ENCODE data around the gene OR52H1. TPM values are rescaled to one million over a fixed set of nuclear protein-coding genes. Genes with fewer than 3 reads are reported as not detected.

OR52H1 gene
- total and polyA plus RNA-seq, 2 experiments from 2014 or later = 0.28 TPM; not detected in 1

DNA sequence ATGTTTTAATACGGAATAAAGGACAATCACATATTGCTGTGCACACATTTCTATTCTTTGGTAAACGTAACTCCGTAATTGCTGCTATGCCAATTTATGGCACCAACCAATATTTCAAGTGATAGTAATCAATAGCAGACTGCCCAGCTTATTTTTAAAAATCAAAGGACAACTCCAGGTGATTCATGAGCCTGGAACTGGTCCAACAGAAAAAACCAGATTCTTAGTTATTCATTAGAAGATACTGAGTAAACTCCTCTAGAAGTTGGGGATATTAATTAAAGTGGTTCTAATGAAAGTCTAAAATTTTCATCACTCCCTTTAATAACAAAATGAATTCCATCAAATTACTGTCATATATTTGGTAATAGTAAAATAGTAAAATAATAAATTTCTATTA, 9.4 kb upstream of the OR52H1 start:
- H3F3A ChIP-seq (replicated peaks; ENCODE audit: low read depth) = no peaks in the 10 kb centered on the region
- H3K36me3 ChIP-seq (ENCODE audit: insufficient read depth) = no peaks in the 10 kb centered on the region
- no peak for ATAC-seq
- peaks cover 16% of the 10 kb centered on the region for H3K4me1 Mint-ChIP-seq
- no peaks in the 10 kb centered on the region for H3K9me3 Mint-ChIP-seq
- no peak overlapping the region for H2AFZ ChIP-seq
- H3K4me1 ChIP-seq (ENCODE audit: insufficient read depth) = peaks cover 7% of the 10 kb centered on the region; the same call in 1 of the 2 replicates
- H3K27me3 Mint-ChIP-seq (ENCODE audit: insufficient read depth, low read depth, poor library complexity) = no peaks in the 10 kb centered on the region
- no peaks in the 10 kb centered on the region for H3K27me3 ChIP-seq (ENCODE audit: insufficient read depth)
- H3K27ac Mint-ChIP-seq = no peak overlapping the region
- no peaks in the 10 kb centered on the region for H4K20me1 ChIP-seq (replicated peaks; ENCODE audit: insufficient read depth)
- TF ChIP-seq, protein P1, sequence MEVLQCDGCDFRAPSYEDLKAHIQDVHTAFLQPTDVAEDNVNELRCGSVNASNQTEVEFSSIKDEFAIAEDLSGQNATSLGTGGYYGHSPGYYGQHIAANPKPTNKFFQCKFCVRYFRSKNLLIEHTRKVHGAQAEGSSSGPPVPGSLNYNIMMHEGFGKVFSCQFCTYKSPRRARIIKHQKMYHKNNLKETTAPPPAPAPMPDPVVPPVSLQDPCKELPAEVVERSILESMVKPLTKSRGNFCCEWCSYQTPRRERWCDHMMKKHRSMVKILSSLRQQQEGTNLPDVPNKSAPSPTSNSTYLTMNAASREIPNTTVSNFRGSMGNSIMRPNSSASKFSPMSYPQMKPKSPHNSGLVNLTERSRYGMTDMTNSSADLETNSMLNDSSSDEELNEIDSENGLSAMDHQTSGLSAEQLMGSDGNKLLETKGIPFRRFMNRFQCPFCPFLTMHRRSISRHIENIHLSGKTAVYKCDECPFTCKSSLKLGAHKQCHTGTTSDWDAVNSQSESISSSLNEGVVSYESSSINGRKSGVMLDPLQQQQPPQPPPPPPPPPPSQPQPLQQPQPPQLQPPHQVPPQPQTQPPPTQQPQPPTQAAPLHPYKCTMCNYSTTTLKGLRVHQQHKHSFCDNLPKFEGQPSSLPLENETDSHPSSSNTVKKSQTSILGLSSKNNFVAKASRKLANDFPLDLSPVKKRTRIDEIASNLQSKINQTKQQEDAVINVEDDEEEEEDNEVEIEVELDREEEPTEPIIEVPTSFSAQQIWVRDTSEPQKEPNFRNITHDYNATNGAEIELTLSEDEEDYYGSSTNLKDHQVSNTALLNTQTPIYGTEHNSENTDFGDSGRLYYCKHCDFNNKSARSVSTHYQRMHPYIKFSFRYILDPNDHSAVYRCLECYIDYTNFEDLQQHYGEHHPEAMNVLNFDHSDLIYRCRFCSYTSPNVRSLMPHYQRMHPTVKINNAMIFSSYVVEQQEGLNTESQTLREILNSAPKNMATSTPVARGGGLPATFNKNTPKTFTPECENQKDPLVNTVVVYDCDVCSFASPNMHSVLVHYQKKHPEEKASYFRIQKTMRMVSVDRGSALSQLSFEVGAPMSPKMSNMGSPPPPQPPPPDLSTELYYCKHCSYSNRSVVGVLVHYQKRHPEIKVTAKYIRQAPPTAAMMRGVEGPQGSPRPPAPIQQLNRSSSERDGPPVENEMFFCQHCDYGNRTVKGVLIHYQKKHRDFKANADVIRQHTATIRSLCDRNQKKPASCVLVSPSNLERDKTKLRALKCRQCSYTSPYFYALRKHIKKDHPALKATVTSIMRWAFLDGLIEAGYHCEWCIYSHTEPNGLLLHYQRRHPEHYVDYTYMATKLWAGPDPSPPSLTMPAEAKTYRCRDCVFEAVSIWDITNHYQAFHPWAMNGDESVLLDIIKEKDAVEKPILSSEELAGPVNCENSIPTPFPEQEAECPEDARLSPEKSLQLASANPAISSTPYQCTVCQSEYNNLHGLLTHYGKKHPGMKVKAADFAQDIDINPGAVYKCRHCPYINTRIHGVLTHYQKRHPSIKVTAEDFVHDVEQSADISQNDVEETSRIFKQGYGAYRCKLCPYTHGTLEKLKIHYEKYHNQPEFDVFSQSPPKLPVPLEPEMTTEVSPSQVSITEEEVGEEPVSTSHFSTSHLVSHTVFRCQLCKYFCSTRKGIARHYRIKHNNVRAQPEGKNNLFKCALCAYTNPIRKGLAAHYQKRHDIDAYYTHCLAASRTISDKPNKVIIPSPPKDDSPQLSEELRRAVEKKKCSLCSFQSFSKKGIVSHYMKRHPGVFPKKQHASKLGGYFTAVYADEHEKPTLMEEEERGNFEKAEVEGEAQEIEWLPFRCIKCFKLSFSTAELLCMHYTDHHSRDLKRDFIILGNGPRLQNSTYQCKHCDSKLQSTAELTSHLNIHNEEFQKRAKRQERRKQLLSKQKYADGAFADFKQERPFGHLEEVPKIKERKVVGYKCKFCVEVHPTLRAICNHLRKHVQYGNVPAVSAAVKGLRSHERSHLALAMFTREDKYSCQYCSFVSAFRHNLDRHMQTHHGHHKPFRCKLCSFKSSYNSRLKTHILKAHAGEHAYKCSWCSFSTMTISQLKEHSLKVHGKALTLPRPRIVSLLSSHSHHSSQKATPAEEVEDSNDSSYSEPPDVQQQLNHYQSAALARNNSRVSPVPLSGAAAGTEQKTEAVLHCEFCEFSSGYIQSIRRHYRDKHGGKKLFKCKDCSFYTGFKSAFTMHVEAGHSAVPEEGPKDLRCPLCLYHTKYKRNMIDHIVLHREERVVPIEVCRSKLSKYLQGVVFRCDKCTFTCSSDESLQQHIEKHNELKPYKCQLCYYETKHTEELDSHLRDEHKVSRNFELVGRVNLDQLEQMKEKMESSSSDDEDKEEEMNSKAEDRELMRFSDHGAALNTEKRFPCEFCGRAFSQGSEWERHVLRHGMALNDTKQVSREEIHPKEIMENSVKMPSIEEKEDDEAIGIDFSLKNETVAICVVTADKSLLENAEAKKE (CRISPR knock-in tag; IDR thresholded peaks at IDR 0.05) = no peak
- TF ChIP-seq ZNF114 (CRISPR knock-in tag; IDR thresholded peaks at IDR 0.05) = no peak
- TF ChIP-seq, protein P2, sequence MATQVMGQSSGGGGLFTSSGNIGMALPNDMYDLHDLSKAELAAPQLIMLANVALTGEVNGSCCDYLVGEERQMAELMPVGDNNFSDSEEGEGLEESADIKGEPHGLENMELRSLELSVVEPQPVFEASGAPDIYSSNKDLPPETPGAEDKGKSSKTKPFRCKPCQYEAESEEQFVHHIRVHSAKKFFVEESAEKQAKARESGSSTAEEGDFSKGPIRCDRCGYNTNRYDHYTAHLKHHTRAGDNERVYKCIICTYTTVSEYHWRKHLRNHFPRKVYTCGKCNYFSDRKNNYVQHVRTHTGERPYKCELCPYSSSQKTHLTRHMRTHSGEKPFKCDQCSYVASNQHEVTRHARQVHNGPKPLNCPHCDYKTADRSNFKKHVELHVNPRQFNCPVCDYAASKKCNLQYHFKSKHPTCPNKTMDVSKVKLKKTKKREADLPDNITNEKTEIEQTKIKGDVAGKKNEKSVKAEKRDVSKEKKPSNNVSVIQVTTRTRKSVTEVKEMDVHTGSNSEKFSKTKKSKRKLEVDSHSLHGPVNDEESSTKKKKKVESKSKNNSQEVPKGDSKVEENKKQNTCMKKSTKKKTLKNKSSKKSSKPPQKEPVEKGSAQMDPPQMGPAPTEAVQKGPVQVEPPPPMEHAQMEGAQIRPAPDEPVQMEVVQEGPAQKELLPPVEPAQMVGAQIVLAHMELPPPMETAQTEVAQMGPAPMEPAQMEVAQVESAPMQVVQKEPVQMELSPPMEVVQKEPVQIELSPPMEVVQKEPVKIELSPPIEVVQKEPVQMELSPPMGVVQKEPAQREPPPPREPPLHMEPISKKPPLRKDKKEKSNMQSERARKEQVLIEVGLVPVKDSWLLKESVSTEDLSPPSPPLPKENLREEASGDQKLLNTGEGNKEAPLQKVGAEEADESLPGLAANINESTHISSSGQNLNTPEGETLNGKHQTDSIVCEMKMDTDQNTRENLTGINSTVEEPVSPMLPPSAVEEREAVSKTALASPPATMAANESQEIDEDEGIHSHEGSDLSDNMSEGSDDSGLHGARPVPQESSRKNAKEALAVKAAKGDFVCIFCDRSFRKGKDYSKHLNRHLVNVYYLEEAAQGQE (IDR thresholded peaks at IDR 0.05; ENCODE audit: unreplicated experiment) = no peak
- TF ChIP-seq, protein P3, sequence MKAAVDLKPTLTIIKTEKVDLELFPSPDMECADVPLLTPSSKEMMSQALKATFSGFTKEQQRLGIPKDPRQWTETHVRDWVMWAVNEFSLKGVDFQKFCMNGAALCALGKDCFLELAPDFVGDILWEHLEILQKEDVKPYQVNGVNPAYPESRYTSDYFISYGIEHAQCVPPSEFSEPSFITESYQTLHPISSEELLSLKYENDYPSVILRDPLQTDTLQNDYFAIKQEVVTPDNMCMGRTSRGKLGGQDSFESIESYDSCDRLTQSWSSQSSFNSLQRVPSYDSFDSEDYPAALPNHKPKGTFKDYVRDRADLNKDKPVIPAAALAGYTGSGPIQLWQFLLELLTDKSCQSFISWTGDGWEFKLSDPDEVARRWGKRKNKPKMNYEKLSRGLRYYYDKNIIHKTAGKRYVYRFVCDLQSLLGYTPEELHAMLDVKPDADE (IDR thresholded peaks at IDR 0.05) = no peak
- no peak for TF ChIP-seq STAT1 (IDR thresholded peaks at IDR 0.05; ENCODE audit: unreplicated experiment)
- no peak for TF ChIP-seq EZH2phosphoT487 (IDR thresholded peaks at IDR 0.05; ENCODE audit: unreplicated experiment)
- no peak for TF ChIP-seq ZNF331 (CRISPR knock-in tag; IDR thresholded peaks at IDR 0.05; ENCODE audit: low read depth)
- TF ChIP-seq JUNB (IDR thresholded peaks at IDR 0.05; ENCODE audit: unreplicated experiment) = no peak
- no peak for TF ChIP-seq NANOG (IDR thresholded peaks at IDR 0.05; ENCODE audit: borderline replicate concordance)
- TF ChIP-seq POLR2AphosphoS5 (IDR thresholded peaks at IDR 0.05; ENCODE audit: low read depth) = no peak
- no peak for TF ChIP-seq EZH2 (IDR thresholded peaks at IDR 0.05; ENCODE audit: low read depth, unreplicated experiment)
- H3K4me3 ChIP-seq = no peak overlapping the region
- no peak overlapping the region for H3K27ac ChIP-seq (ENCODE audit: low read depth)
- H3K79me2 ChIP-seq (replicated peaks; ENCODE audit: insufficient read depth) = no peaks in the 10 kb centered on the region
- DNase-seq (ENCODE audit: low spot score) = no peak
- no peaks in the 10 kb centered on the region for H3K36me3 Mint-ChIP-seq (ENCODE audit: low read depth)
- no peaks in the 10 kb centered on the region for H3K9me2 ChIP-seq (ENCODE audit: insufficient read depth)
- no peak overlapping the region for H3K4me2 ChIP-seq
- no peak overlapping the region for H3K4me3 Mint-ChIP-seq
